Mucosa of stomach (tissue), 1 donor: ENCODE data around the gene DDI2.
"Not testable (repeated sequence)": the region's sequence is repeated elsewhere in the genome, so short reads cannot be mapped to it uniquely, and the experiment has no call there.

Experiments used
- H3K27me3 ChIP-seq: one replicate; pipeline ENCODE4 v1.7.0; 2013; ENCODE audit warnings: mild to moderate bottlenecking, low read length; ENCODE audit not compliant: control insufficient read depth, insufficient read depth
- H3K36me3 ChIP-seq: one replicate; pipeline ENCODE4 v1.7.0; 2013; ENCODE audit warnings: low read length; ENCODE audit not compliant: control insufficient read depth, insufficient read depth
- H3K4me1 ChIP-seq: one replicate; pipeline ENCODE4 v1.7.0; 2013; ENCODE audit warnings: mild to moderate bottlenecking, low read length; ENCODE audit not compliant: control insufficient read depth, insufficient read depth
- H3K4me3 ChIP-seq: one replicate; pipeline ENCODE4 v1.7.0; 2013; ENCODE audit warnings: low read length
- H3K9ac ChIP-seq: one replicate; pipeline ENCODE4 v1.7.0; 2013; ENCODE audit warnings: mild to moderate bottlenecking, low read length, moderate library complexity
- H3K9me3 ChIP-seq: one replicate; pipeline ENCODE4 v1.7.0; 2013; ENCODE audit warnings: mild to moderate bottlenecking, low read length, moderate library complexity; ENCODE audit not compliant: control insufficient read depth
- donor health status: Pancreatic carcinoma.

Gene DDI2

DNA sequence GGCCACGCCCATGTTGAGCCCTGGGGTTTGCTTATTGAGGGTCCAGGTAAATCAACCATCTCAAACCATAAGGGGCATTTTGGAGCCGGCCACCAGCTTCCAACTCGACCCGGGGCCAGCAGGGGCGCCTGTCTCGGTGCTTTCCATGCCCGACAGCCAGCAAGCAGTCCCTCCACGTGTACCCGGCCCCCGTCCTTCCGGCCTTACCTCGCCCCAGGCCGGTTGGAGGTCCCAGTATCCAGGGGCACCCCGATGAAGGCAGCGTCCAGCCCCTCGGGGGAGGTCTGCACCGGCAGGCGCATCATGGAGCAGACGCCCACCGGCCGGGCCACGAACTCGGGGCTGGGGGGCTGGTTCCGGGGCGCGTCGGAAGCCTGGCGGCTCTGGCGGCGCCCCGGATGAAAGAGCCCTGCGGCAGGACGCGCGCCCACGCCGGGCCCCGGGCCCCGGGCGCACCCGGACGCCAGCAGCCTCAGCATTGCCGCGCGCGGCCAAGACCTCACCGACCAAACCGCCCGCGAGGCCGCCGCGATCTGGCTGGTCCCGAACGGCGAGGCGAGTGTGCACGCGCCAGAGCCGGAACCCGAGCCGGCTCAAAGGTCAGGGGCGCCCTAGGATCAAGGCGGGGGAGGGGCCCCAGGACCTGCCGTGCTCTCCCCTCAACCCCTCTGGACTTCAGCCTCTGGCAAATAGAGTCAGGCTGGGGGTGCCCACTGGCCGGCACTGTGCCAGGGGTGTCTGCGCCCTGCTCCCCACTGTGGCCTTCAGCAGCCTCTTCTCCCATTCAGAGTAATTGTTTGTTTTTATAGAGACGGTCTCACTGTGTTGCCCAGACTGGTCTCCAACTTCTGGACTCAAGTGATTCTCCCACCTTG lies 32.5 kb upstream of the DDI2 start, which contains the start of gene AGMAT:
AGMAT (minus strand) TSS at position 563 of the 875 bp plus-strand sequence; CDS start at position 479, 84 bp downstream.
- H3K36me3 ChIP-seq: no peaks in the 10 kb centered on the region
- no peaks in the 10 kb centered on the region for H3K27me3 ChIP-seq
- H3K9ac ChIP-seq: peak within 1 kb of the TSS; percentile 64
- peaks cover 4% of the 10 kb centered on the region for H3K4me1 ChIP-seq
- no peaks in the 10 kb centered on the region for H3K9me3 ChIP-seq
- H3K4me3 ChIP-seq: peak within 1 kb of the TSS; percentile 25

DNA sequence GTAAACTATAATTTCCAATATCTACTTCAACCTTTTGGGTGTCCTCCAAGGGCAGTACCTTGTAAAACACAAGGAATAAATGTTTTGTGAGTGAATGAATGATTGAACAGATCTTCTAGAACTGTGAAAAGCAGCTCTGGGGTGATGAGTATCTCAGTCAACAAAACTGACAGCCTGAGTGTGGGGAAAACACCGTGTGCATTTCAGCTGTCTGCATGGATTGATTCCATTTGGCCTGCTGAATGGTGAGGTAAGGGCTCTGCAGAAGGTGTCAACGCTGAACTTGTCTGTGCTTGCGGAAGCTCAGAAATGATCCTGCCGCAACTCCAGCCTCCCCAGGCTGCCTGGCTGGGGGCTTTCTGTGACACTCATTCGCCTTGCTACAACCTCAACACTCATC lies 25.0 kb upstream of the DDI2 start:
- Histone ChIP-seq H3K4me3 (no peak overlapping the region), H3K9ac (no peak overlapping the region), H3K4me1 (no peaks in the 10 kb centered on the region), H3K9me3 (no peaks in the 10 kb centered on the region), H3K36me3 (no peaks in the 10 kb centered on the region), H3K27me3 (no peaks in the 10 kb centered on the region)

DNA sequence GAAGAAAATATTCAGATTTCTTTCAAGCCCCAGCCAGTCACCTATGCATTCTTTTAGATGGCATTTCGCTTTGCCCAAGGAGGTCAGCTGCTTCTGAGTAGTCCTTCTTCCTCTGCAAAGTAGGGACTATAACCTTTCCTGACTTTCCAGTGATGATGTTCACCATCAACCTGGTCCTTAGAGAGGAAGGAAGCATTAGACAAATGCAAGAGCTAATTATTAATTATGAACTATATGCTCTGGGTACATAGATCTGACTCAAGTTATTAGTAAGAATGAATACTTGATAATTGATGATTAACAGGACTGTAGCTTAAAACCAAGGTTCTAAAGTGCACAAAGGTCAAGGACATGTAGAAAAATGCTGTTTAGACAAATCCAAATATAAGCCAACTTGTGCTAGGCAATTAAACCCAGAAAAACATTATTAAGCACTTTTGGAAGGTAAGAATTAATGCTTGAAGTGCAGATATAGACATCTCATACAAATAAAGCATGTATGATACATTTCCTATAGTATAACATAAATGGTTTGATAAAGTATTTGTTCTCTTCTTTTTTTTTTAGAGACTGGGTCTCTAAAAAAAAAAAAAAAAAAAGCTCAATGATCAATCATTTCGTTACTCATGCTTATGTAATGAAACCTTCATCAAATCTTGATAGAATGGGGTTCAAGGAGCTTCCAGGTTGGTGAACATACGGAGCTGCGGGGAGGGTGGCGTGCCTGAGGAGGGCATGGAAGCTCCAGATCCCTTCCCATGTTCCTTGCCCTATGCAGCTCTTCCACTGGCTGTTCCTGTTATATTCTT lies 21.2 kb upstream of the DDI2 start:
- Histone ChIP-seq H3K9ac (no peak overlapping the region), H3K4me3 (no peak overlapping the region), H3K36me3 (no peaks in the 10 kb centered on the region), H3K27me3 (no peaks in the 10 kb centered on the region), H3K4me1 (peaks cover under 1% of the 10 kb centered on the region), H3K9me3 (no peaks in the 10 kb centered on the region)

DNA sequence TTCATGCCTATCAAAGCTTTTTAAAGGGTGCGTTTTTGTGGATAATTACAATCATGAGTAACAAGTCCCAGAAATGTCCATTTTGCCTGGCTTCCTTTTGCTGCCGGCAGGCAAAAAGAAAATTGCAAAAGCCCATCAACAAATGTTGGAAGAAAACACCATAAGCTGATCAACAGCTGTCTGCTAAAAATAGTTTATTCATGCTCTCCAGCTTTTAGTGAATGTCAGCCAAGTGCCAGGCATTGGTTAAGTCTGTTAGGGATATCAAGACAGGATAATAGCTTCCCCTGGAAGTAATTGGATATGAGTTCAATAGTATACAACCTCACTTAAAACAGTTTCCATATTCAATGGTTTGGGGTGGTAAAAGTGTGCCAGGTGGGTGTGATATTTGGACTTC lies 18.8 kb upstream of the DDI2 start:
- Histone ChIP-seq H3K4me1 (peaks cover 7% of the 10 kb centered on the region), H3K27me3 (no peaks in the 10 kb centered on the region), H3K9me3 (no peaks in the 10 kb centered on the region), H3K36me3 (no peaks in the 10 kb centered on the region), H3K4me3 (no peak overlapping the region), H3K9ac (no peak overlapping the region)

DNA sequence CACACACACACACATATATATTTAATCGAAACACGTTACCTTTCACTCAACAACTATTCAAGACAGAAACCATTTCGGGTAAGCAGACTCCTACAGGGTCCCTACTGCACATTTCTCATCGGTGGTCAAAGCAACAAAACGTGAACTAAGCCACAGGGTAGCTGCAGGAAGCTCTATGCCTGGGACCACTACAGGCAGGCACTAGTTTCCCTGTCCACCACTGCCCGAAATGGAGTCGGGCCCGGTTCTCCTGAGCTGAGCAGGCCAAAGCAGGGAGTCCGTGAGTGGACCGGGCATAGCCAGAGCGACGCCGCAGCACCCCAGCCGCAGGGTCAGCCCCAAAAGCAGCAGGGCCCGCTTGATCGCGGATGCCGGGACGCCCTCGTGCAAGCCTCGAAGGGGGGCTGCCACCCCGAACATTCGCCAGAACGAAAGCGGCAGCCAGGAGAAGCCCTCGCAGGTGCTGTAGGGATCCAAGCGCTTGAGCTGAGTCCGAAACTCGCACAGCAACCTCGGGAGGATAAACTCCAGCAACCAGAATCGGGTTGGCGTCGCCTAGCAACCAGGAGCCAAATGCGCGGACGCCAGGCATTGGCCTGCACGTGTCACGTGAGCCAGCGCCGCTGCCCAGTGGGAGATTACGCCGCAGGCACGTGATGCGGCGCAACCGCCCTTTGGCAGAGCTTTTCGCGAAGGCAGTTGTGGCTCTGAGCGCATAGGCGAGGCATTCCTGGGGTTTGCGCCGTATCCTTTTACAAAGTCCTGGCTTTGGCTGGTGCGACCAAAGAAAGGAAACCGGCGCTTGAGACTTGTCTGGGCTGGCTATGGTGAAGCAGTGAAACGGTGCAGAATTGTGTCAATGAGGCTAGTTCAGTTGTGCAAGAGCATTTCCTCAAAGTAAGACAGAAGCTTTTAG lies 13.9 kb upstream of the DDI2 start:
- Histone ChIP-seq H3K36me3 (no peaks in the 10 kb centered on the region), H3K27me3 (no peaks in the 10 kb centered on the region), H3K9me3 (no peaks in the 10 kb centered on the region), H3K4me3 (peak overlapping the region; percentile 85), H3K9ac (peak overlapping the region; percentile 82), H3K4me1 (peaks cover 21% of the 10 kb centered on the region)

DNA sequence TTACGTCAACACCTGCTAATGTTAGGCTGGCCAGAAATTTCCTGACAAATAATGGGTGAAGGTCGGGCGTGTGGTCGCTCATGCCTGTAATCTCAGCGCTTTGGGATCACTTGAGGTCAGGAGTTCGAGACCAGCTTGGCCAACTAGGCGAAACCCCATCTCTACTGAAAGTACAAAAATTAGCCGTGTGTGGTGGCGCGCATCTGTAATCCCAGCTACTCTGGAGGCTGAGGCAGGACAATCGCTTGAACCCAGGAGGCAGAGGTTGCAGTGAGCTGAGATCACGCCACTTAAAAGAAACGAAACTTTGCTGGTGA lies 13.3 kb upstream of the DDI2 start:
- Histone ChIP-seq H3K9ac (peak overlapping the region; percentile 82), H3K4me3 (peak overlapping the region; percentile 85), H3K4me1 (peaks cover 21% of the 10 kb centered on the region)
- H3K9me3 ChIP-seq, H3K27me3 ChIP-seq, H3K36me3 ChIP-seq: not testable (repeated sequence)

DNA sequence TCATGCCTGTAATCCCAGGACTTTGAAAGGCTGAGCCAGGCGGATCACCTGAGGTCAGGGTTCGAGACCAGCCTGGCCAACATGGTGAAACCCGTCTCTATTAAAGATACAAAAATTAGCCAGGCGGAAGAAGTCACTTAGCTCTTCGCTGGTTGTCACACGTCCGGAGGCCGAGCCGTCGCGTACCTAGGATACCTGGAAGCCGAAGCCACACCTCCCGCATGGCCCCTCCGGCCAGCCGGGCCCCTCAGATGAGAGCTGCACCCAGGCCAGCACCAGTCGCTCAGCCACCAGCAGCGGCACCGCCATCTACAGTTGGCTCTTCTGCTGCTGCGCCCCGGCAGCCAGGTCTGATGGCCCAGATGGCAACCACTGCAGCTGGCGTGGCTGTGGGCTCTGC lies 12.9 kb upstream of the DDI2 start:
- not testable (repeated sequence) for H3K4me3 ChIP-seq, H3K36me3 ChIP-seq, H3K27me3 ChIP-seq, H3K9me3 ChIP-seq, H3K9ac ChIP-seq
- peaks cover 21% of the 10 kb centered on the region for H3K4me1 ChIP-seq

DNA sequence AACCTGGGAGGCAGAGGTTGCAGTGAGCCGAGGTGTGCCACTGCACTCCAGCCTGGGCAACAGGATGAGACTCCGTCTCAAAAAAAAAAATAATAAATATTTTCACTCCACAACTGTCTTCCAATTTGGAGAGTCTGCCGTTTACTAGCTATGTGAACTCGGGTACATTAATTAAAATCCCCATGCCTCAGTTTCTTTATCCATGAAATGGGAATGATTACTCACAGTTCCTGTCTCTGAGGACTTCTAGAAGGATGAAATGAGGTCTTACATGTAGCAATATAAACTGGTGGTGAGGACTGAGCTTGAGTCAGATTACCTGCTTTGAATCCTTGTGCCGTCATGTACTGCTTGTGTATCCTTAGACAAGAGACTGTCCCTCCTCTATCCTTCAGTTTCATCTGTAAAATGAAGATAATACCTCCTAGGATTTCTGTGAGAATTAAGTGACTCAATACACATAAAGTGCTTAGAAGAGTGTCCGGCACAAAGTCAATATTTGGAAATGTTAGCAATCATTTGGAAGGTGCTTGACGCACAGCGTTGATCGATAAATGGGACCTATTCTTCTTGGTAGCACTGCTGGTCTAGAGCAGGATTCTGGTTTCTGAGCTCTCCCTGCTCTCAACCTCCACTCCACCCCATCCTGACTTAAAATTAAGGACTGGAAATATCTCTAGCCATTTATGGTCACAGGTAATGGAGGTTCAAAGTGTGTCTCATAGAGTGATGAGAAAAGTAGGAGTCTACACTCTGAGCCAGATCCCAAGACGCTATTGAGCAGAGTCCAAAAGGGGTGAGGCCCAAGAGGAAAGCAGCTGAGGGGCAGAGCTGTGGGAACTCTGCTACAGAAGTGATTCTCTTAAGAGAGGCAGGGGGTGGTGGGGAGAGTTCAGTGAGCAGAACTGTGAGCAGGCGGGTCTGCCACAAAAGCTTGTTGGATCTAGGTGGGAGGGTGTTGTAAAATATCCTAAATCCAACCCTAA lies 11.6 kb upstream of the DDI2 start:
- no peak overlapping the region for H3K4me3 ChIP-seq
- H3K9me3 ChIP-seq: no peaks in the 10 kb centered on the region
- no peaks in the 10 kb centered on the region for H3K36me3 ChIP-seq
- peaks cover 21% of the 10 kb centered on the region for H3K4me1 ChIP-seq
- H3K27me3 ChIP-seq: no peaks in the 10 kb centered on the region
- peak overlapping the region; percentile 5 for H3K9ac ChIP-seq

DNA sequence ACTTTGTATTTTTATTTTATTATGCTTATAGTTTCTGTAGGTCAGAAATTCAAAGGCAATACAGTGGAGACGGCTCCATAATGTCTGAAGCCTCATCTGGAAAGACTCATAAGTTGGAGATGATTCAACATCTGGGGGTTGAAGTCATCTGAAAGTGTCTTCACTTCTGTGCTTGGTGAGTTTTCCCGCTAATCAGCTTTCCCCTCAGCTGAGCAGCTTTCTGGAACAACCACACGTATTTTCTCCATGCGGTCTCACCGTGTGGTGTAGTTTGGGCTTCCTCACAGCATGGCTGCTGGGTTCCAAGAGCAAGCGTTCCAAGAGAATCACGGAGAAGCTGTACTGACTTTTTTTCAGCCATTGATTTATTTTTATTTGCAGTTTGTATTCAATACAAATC lies 7.6 kb upstream of the DDI2 start:
- Histone ChIP-seq H3K4me3 (no peak overlapping the region), H3K4me1 (peaks cover 5% of the 10 kb centered on the region), H3K36me3 (no peaks in the 10 kb centered on the region), H3K9me3 (no peaks in the 10 kb centered on the region), H3K27me3 (no peaks in the 10 kb centered on the region), H3K9ac (no peak overlapping the region)

DNA sequence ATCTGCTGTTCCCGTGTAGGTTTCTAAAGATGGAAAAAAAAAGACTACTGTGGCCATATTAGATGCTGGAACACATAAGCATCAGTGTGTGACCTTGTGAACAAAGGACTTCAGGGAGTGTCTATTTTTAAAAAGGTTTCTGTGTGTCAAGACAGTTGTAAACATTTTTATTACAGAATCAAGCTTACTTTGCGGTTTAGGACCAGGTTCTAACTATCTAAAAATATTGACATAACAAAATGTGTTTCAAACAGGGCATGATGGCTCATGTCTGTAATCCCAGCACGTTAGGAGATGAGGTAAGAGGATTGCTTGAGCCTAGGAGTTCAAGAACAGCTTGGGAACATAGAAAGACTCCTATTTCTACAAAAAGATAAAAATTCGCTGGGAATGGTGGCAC lies 7.1 kb upstream of the DDI2 start:
- Histone ChIP-seq H3K36me3 (no peaks in the 10 kb centered on the region), H3K4me3 (no peak overlapping the region), H3K27me3 (no peaks in the 10 kb centered on the region), H3K9me3 (no peaks in the 10 kb centered on the region), H3K4me1 (peaks cover 5% of the 10 kb centered on the region), H3K9ac (no peak overlapping the region)
